Posterior vena cava (tissue), 2 donors: Measurements from ENCODE around the gene CTBS. TPM values are rescaled to one million over a fixed set of nuclear protein-coding genes. Genes with fewer than 3 reads are reported as not detected.
"Not testable (repeated sequence)": the region's sequence is repeated elsewhere in the genome, so short reads cannot be mapped to it uniquely, and the experiment has no call there.

Experiments
- DNase-seq: peaks from one replicate; pipeline ENCODE4 v3.0.0-alpha.2; 2020; ENCODE audit warnings: low spot score
- intact Hi-C, 2 donors: fragments of 100-400 bp; cut with DNase I; formaldehyde crosslinking; loops; one replicate each; pipeline versions ENCODE4 v1.14.1 to v1.14.2; 2022 to 2023
- total RNA-seq, 2 donors: library from RNA; stranded (reverse); fragmentation: NEBNext Ultra II Directional; extraction: Animal tissue kit (Norgen Biotek cat#: 25700); gene quantifications; one replicate each; pipeline ENCODE4 v1.2.1, GENCODE V29; 2021
- donor health status: DM: yes; HTN: yes; CAD: no.
- donor health status: DM: yes; HTN: yes; CAD: no.

CTBS gene
- total RNA-seq, 2 donors from 2014 or later = 20.5 to 23.5 TPM

GRCh38 chr1:84524590-84524989 lies 49.6 kb downstream of the CTBS start:
- DNase-seq = no peak
- intact Hi-C loops = loop anchor here in 1 of 2 donors (5.0 kb wide), 1 partner anchor 228 kb away; no protein-coding TSS in a partner anchor

- no peak for DNase-seq
- intact Hi-C loops = no loop called here
Measured at GRCh38 chr1:84510668-84511067, 63.6 kb downstream of the CTBS start.

DNA sequence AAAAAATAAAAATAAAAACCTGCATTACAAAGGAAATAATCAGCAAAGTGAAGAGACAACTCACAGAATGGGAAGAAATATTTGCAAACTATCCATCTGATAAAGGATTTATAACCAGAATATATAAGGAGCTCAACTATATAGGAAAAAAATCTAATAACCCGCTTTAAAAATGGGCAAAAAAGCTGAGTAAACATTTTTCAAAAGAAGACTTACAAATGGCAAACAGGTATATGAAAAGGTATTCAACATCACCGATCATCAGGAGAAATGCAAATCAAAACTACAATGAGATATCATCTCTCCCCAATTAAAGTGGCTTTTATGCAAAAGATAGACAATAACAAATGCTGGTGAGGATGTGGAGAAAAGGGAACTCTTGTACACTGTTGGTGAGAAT lies 64.1 kb downstream of the CTBS start:
- DNase-seq = no peak
- intact Hi-C loops = no loop called here

GRCh38 chr1:84509029-84509428 lies 65.2 kb downstream of the CTBS start:
- intact Hi-C loops = loop anchor here in 1 of 2 donors (10.0 kb wide), 1 partner anchor 66 kb away; the partner anchor contains the start of gene CTBS

DNA sequence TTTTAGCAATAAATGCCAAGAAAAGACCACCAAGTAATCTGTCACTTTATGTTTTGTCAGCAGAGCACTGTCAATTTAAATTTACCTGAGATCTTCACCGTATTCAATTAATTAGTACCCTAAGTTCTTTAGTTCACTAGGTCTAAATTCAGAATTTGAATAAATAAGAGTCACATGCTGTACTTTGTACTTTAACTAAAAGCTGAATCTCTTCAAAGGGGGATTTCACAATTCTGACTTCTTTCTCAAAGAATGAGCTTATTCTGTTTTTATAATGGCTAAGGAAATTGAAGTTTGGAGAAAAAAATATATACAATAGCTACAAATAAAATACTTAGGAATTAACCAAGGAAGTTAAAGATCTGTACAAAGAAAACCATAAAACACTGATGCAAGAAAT lies 65.7 kb downstream of the CTBS start:
- intact Hi-C loops = loop anchor here in 1 of 2 donors (10.0 kb wide), 1 partner anchor 66 kb away; the partner anchor contains the start of gene CTBS
- DNase-seq = no peak

More at GRCh38 chr1:84509029-84509428, 65.2 kb downstream of the CTBS start:
- DNase-seq = no peak

DNA sequence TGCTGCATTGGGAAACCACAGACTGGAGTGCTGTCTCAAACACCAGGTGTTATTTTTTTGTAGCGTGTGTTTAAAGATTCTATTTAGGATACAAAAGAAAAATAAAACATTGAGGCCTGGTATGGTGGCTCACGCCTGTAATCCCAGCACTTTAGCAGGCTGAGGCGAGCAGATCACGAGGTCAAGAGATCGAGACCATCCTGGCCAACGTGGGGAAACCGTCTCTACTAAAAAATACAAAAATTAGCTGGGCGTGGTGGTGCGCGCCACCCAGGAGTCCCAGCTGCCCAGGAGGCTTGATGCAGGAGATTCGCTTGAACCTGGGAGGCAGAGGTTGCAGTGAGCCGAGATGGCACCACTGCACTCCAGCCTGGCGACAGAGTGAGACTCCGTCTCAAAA lies 66.4 kb downstream of the CTBS start:
- DNase-seq = not testable (repeated sequence)
- intact Hi-C loops = loop anchor here in 1 of 2 donors (10.0 kb wide), 1 partner anchor 67 kb away; the partner anchor contains the start of gene CTBS

DNA sequence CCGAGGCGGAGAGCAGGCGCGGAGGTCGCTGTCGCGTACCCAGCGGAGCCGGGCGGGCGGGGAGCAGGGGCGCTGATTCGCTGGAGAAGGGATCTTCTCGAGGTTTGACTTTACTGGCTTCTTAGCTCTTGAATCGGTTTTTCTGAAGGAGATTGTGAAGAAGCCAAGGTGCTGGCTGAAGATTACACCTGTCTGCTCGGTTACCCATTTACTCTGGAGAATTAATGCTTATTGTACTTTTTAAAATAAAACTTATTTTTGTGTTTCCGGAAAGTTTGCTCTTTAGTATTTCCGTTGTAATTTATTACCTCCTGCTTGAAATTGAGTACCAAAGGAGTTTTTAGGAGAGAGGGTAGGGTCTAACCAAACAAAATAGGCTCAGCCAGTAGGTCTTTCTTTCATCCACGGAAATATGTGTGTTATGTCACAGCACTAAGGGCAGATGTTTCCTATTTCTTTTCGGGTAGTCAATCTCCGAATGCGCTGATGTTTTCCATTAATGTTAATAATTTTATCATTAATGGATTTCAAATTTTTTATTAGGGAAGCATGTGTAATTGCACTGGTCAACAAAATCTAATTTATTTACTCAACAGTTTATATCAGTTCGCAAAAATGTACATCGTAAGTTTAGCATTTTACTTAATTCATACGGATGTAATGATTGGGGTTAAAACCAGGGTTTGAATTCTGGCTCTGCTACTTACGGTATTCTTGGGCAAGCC lies 67.3 kb downstream of the CTBS start:
- intact Hi-C loops = loop anchor here in 1 of 2 donors (10.0 kb wide), 1 partner anchor 68 kb away; the partner anchor contains the start of gene CTBS
- no peak for DNase-seq

DNA sequence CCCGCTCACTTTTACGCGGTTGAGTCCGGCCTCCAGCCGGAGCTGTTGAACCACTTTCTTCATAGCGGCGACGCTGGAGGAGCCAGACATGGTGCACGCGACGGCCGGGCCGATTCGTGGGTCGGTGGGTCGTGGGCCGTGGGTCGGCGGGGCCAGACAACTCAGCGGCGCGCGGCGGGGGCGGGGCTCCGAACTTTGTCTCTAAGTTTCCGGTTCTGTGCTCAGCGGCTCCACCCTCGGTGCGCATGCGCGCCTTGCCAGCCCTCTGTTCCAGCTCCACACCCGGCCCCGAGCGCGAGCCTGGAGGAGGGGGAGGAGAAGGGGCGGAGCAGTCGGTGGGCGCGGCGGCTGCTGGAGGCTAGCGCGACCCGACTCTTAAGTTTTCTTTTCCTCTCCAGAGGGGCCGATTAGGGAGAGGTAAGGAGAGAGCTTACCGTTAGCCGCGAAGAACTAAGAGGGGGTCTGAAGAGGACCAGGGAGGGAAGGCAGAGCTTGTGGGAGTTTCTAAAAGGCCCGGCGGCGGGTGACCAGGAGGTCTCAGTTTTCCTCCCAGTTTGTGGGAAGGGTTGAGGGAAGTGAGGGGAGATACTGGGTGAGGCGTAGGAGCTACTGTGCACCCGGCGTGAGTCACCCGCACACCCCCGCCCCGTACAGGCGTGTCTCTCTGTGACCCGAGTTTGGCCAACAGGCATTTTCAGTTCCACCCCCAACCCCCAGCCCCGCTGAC lies 68.1 kb downstream of the CTBS start, which contains the start of the genes GNG5 and SPATA1:
GNG5 (minus strand) TSS at position 580 of the 727 bp plus-strand sequence; CDS start at position 90, 490 bp downstream.
SPATA1 (plus strand) TSS at position 385 of the 727 bp plus-strand sequence. CDS start 9,974 bp downstream, outside the sequence.
- DNase-seq = peak; percentile 100
- intact Hi-C loops = loop anchor here in 1 of 2 donors (10.0 kb wide), 1 partner anchor 69 kb away; the partner anchor contains the start of gene CTBS

GRCh38 chr1:84505493-84506001 lies 68.7 kb downstream of the CTBS start:
- intact Hi-C loops = loop anchor here in 1 of 2 donors (10.0 kb wide), 1 partner anchor 69 kb away; the partner anchor contains the start of gene CTBS
- no peak for DNase-seq

GRCh38 chr1:84504580-84505492 lies 69.4 kb downstream of the CTBS start:
- intact Hi-C loops = loop anchor here in 1 of 2 donors (10.0 kb wide), 1 partner anchor 70 kb away; the partner anchor contains the start of gene CTBS
- DNase-seq = no peak

GRCh38 chr1:84502927-84503326 lies 71.3 kb downstream of the CTBS start:
- DNase-seq = no peak
- intact Hi-C loops = loop anchor here in 1 of 2 donors (10.0 kb wide), 1 partner anchor 72 kb away; the partner anchor contains the start of gene CTBS

Other genes with a start within 250 kb of the CTBS start
- not detected for gene DNASE2B, start 176.0 kb downstream of the CTBS start, total RNA-seq
- 10 to 100 TPM; 23.2 to 27.3 TPM for gene RPF1, start 95.2 kb downstream of the CTBS start, total RNA-seq
- 1 to 10 TPM; 1.0 to 2.6 TPM for gene SPATA1, start 68.1 kb downstream of the CTBS start, total RNA-seq
- gene GNG5, start 67.9 kb downstream of the CTBS start, total RNA-seq = 10 to 100 TPM; 66.1 to 67.7 TPM
- 1 to 10 TPM; 4.7 to 8.6 TPM for gene SSX2IP, start 116.0 kb upstream of the CTBS start, total RNA-seq